Activated T-helper 1 cell treated with anti-CD3 and anti-CD28 coated beads, Interleukin-12 subunit alpha, Interleukin-12 subunit beta, Interleukin-2, Interleukin-4 antibody, amounts not matched to agents 30 ng/mL and 10 ng/mL and 1 ng/mL, durations not matched to agents 14 hours and 24 hours and 36 hours (primary cell): ENCODE results near the gene CALCOCO2. TPM values are rescaled to one million over a fixed set of nuclear protein-coding genes. Genes with fewer than 3 reads are reported as not detected.
A peak's percentile ranks its signal among the peaks of the same experiment; 100 is the strongest.
"Not testable (repeated sequence)": the region's sequence is repeated elsewhere in the genome, so short reads cannot be mapped to it uniquely, and the experiment has no call there.

Source experiments
- DNase-seq: peaks from one replicate; pipeline ENCODE4 v3.0.0; 2021; ENCODE audit warnings: low spot score
- H3K27ac Mint-ChIP-seq: one replicate; pipeline ENCODE4 v1.8.0; 2021; ENCODE audit warnings: mild to moderate bottlenecking, mixed read lengths
- H3K27me3 Mint-ChIP-seq: one replicate; pipeline ENCODE4 v1.8.0; 2022; ENCODE audit warnings: mild to moderate bottlenecking, moderate library complexity, mixed read lengths; ENCODE audit not compliant: insufficient read depth
- H3K36me3 Mint-ChIP-seq: one replicate; pipeline ENCODE4 v1.8.0; 2021; ENCODE audit warnings: low read depth, mixed read lengths
- H3K4me1 Mint-ChIP-seq: one replicate; pipeline ENCODE4 v1.8.0; 2021; ENCODE audit warnings: low read depth, mixed read lengths
- H3K4me3 Mint-ChIP-seq: one replicate; pipeline ENCODE4 v1.8.0; 2021; ENCODE audit warnings: mild to moderate bottlenecking, moderate library complexity, mixed read lengths
- H3K9me3 Mint-ChIP-seq: one replicate; pipeline ENCODE4 v1.8.0; 2021; ENCODE audit warnings: mixed read lengths
- intact Hi-C: fragments of 100-400 bp; cut with micrococcal nuclease; formaldehyde crosslinking; loops from one replicate; pipeline ENCODE4 v1.15.1; 2024
- total RNA-seq: library from RNA; stranded (reverse); gene quantifications from 2 replicates; pipeline ENCODE4 v1.2.3, GENCODE V29; 2022

The CALCOCO2 gene
- total RNA-seq, 1 donor from 2014 or later, result 50.3 TPM

DNA sequence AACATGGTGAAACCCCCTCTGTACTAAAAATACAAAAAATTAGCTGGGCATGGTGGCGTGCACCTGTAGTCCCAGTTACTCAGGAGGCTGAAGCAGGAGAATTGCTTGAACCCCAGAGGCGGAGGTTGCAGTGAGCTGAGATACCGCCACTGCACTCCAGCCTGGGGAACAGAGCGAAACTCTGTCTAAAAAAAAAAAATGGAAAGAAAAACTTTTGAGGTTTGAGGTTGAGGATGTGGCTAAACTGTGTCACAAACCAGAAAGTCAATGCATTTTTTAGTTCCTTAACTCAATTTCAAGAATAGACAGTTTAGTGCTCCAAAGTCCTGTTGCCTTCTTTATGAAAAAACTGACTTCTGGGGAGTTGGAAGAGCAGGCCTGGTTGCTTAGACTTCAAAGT, 6.6 kb downstream of the CALCOCO2 start:
- intact Hi-C loops, result loop anchor here (10.0 kb wide), 1 partner anchor 1193 kb away; the partner anchor contains the start of gene KPNB1

DNA sequence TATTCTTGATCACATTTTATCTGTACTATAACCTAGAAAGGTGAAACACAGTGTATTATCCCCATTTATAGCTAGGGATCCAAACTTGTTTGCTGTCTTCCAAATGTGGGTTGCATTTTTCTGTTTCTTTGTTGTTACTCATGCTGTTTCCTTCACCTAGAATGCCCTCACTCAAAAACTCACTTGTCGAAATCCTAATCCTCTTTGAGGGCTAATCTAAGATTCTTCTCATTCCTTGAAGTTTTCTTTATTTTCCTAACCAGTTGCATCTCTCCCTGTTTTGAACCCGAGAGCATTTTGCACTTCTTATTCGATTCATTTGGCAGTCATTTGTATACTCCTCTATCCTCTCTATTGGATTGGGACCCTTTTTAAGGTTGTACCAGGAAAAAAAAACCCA, 9.6 kb downstream of the CALCOCO2 start:
- peaks cover 64% of the 10 kb centered on the region for H3K4me1 Mint-ChIP-seq
- intact Hi-C loops, result loop anchor here (2.0 to 5.0 kb wide), 2 partner anchors 33 to 502 kb away; no protein-coding TSS in a partner anchor
- no peak for DNase-seq
- peaks cover 31% of the 10 kb centered on the region for H3K36me3 Mint-ChIP-seq
- H3K4me3 Mint-ChIP-seq, result no peak overlapping the region
- H3K27ac Mint-ChIP-seq, result no peak overlapping the region
- H3K9me3 Mint-ChIP-seq, result no peaks in the 10 kb centered on the region
- H3K27me3 Mint-ChIP-seq, result peaks cover 2% of the 10 kb centered on the region

More for the DNA sequence above, 6.6 kb downstream of the CALCOCO2 start:
- not testable (repeated sequence) for H3K27me3 Mint-ChIP-seq, H3K9me3 Mint-ChIP-seq
- peak overlapping the region; percentile 81 for H3K27ac Mint-ChIP-seq
- H3K4me3 Mint-ChIP-seq, result peak overlapping the region; percentile 69
- H3K36me3 Mint-ChIP-seq, result peaks cover 29% of the 10 kb centered on the region
- peaks cover 85% of the 10 kb centered on the region for H3K4me1 Mint-ChIP-seq
- peak; percentile 45 for DNase-seq

DNA sequence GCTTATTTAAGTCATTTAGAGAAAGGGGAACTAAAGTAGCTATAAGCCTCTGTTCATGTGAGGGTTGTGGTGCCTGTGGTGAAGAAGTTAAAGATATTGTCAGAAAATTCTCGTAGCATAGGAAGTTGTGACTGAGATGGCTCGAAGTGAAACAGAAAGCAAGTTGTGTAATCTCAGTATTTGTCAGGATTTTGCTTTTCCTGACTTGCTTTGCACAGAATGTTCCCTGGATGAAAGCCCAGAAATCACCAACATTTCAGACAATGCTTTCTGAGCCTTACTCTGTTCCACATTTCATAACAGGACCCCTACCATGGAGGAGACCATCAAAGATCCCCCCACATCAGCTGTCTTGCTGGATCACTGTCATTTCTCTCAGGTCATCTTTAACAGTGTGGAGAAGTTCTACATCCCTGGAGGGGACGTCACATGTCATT, 10.6 kb downstream of the CALCOCO2 start:
- Mint-ChIP-seq H3K27me3 (peaks cover 2% of the 10 kb centered on the region), H3K27ac (peak overlapping the region; percentile 9), H3K9me3 (no peaks in the 10 kb centered on the region), H3K36me3 (peaks cover 25% of the 10 kb centered on the region), H3K4me1 (peaks cover 54% of the 10 kb centered on the region), H3K4me3 (peak overlapping the region; percentile 66)
- intact Hi-C loops, result loop anchor here (1.0 to 5.0 kb wide), 4 partner anchors 10 to 501 kb away; partner anchors contain the start of genes CALCOCO2 and TTLL6
- peak; percentile 54 for DNase-seq

DNA sequence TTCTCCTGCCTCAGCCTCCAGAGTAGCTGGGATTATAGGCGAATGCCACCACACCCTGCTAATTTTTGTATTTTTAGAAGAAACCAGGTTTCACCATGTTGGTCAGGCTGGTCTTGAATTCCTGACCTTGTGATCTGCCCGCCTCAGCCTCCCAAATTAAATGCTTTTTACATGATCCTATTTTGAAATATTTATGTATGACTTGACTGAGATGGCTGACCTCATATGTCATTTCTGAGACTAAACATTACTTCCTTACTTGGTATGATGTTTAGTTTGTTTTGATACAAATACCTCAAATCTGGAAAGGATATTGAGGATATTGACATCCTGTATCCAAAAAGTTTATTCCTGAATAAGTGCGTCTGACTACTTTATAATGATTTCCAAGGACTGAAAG, 11.9 kb downstream of the CALCOCO2 start:
- Mint-ChIP-seq H3K4me1 (peaks cover 40% of the 10 kb centered on the region), H3K27me3 (peaks cover 2% of the 10 kb centered on the region), H3K27ac (no peak overlapping the region), H3K36me3 (peaks cover 24% of the 10 kb centered on the region), H3K4me3 (no peak overlapping the region), H3K9me3 (no peaks in the 10 kb centered on the region)
- intact Hi-C loops, result loop anchor here (5.0 kb wide), 1 partner anchor 35 kb away; no protein-coding TSS in a partner anchor
- no peak for DNase-seq

DNA sequence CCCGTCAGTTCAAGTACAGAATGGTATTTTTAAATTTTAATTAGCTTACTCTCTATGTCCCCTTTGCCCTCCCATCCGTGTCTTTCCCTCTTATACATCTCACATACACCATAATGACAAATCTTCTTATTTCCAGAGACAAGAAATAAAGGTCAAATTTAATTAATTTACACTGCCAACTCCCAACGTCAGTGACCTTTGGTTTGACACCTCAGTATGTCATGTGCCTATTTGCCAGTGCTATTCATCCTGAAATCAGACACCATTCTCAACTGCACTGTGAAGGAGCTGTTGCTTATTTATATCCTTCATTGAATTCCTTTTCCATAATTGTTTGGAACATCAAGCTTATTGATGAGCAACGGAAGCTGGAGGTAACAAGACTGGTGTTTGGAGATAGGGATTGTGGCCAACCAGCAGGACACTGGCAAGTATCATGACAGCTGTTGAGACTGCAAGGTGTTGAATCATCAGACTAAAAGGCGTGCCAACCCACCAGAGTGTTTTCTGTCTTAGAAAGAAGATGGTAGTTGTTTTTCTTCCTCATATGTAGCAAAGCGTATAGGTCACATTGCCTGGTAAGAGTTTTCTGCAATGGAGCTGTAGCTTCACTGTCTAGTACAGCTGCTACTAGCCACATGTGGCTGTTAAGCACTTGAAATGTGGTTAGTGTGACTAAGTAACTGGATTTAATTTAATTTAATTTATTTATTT, 12.5 kb downstream of the CALCOCO2 start:
- intact Hi-C loops, result loop anchor here (5.0 kb wide), 1 partner anchor 36 kb away; no protein-coding TSS in a partner anchor
- H3K27ac Mint-ChIP-seq, result no peak overlapping the region
- H3K36me3 Mint-ChIP-seq, result peaks cover 29% of the 10 kb centered on the region
- H3K27me3 Mint-ChIP-seq, result peaks cover 2% of the 10 kb centered on the region
- no peak for DNase-seq
- H3K4me3 Mint-ChIP-seq, result no peak overlapping the region
- no peaks in the 10 kb centered on the region for H3K9me3 Mint-ChIP-seq
- peaks cover 35% of the 10 kb centered on the region for H3K4me1 Mint-ChIP-seq

DNA sequence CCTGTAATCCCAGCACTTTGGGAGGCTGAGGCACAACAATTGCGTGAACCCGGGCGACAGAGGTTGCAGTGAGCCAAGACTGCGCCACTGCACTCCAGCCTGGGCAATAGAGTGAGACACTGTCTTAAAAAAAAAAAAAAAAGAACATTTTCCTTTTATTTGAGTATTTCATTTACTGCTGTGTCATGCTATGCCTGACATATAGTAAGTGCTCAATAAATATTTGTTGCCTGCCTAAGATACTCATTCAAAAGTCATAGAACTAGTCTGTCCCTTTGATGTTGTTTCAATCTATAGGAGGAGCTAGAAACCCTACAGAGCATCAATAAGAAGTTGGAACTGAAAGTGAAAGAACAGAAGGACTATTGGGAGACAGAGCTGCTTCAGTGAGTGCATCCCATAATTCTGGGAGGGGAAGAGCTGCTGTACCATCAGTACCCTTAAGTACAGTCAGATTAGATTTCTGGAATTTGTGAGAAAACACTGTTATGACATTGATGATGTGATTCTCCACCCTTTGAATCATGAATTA, 20.0 kb downstream of the CALCOCO2 start:
- H3K27ac Mint-ChIP-seq, result peak overlapping the region; percentile 7
- no peak overlapping the region for H3K4me3 Mint-ChIP-seq
- H3K9me3 Mint-ChIP-seq, result no peaks in the 10 kb centered on the region
- intact Hi-C loops, result no loop called here
- H3K27me3 Mint-ChIP-seq, result no peaks in the 10 kb centered on the region
- DNase-seq, result no peak
- H3K36me3 Mint-ChIP-seq, result peaks cover 44% of the 10 kb centered on the region
- peaks cover 9% of the 10 kb centered on the region for H3K4me1 Mint-ChIP-seq

DNA sequence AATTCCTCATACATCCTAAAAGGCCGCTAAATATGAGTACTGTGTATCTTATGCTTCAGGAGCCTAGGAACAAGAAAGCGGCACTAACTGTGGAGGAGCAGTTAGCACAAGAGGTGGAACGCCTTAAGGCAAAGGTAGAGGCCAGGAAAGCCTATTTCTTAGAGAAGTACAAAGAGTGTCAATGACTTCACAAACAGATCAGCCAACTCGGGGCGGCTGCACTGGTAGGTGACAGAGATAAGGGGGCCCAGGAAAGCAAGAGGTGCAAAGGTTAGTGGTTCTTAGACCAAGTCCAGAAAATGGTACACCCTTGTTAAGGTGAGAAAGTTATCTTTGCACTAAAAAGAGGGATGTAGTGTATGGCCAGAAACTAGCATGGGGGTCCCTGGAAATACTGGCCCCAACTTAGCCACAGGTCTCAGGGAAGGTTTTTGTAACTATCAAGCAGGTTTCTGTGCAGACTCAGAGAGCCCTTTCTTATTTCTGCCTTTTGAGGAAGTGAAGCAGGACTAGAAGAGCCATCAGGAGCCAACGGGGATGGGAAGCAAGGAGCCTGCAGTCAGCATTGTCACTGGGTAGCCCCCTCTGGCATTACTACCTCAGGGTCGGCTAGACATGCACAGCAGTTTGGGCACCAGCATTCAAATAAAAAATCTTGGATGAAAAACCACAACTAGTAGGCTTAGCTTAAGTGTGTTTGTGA, 24.1 kb downstream of the CALCOCO2 start:
- Mint-ChIP-seq H3K36me3 (peaks cover 32% of the 10 kb centered on the region), H3K27me3 (no peaks in the 10 kb centered on the region), H3K27ac (no peak overlapping the region), H3K9me3 (no peaks in the 10 kb centered on the region), H3K4me1 (peaks cover 9% of the 10 kb centered on the region), H3K4me3 (no peak overlapping the region)
- intact Hi-C loops, result no loop called here
- no peak for DNase-seq

DNA sequence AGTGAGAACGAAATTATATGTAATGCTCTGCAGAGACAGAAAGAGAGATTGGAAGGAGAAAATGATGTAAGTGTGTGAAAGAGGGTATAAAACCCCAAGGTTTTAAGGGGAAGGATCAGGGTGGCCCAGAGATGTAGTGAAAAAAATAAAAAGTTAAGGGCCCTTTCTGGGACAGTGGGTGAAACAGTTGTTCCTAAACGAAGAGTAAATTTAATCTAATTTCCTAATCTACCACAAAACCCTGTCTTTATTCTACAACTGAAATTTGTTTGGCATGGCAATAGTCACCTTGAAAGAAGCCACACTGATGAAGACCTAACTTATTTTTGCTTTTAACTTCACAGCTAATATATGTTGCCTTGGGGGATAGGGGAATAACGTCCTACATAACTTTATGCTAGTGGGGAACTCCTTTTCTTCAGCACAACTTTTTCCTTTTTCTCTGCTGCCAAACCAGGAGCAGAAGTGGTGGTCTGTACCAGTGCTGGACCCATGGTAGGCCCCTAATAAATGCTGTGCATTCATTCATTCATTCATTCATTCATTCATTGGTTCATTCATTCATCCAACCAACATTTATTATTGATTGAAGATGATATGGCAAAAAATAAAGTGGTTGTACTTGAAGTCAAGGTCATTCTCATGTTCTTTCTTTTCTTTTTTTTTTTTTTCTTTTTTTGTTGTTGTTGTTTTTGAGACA, 25.4 kb downstream of the CALCOCO2 start:
- Mint-ChIP-seq H3K4me1 (peaks cover 2% of the 10 kb centered on the region), H3K27me3 (no peaks in the 10 kb centered on the region), H3K4me3 (no peak overlapping the region), H3K9me3 (no peaks in the 10 kb centered on the region), H3K27ac (peak overlapping the region; percentile 64), H3K36me3 (peaks cover 36% of the 10 kb centered on the region)
- intact Hi-C loops, result no loop called here
- DNase-seq, result no peak

DNA sequence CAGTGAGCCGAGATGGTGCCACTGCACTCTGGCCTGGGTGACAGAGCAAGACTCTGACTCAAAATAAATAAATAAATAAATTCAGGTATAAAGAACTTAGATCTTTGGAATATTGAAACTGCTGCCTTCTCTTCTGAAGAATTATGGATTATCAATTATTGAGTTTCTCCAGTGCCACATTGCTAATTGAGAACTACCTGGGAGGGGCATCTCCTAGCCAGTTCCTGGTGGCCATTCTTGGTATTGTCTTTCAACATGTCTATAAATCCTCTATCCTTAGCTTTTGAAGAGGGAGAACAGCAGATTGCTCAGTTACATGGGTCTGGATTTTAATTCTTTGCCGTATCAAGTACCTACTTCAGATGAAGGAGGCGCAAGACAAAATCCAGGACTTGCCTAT, 29.2 kb downstream of the CALCOCO2 start:
- no peak overlapping the region for H3K4me3 Mint-ChIP-seq
- no peaks in the 10 kb centered on the region for H3K27me3 Mint-ChIP-seq
- DNase-seq, result no peak
- peaks cover 43% of the 10 kb centered on the region for H3K36me3 Mint-ChIP-seq
- no peak overlapping the region for H3K27ac Mint-ChIP-seq
- intact Hi-C loops, result no loop called here
- no peaks in the 10 kb centered on the region for H3K4me1 Mint-ChIP-seq
- no peaks in the 10 kb centered on the region for H3K9me3 Mint-ChIP-seq

DNA sequence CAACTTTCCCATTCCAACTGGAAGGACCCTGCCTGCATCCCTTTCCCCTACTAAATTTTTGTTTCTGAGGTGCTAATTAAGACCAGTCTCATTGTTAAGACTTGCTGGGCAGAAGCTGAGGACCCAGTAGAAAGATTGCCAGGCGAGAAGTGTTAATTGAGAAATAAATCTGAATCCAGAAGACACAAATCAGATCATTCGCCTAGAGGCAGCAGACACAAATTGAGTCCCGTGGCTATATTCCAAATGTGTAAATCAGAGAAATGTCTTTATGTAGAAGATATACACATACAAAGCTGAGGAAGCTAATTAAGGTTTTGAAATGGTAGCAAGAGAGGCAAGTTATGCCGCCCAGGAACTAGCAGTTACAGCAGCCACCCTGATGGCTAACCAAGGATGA, 29.6 kb downstream of the CALCOCO2 start:
- Mint-ChIP-seq H3K36me3 (peaks cover 40% of the 10 kb centered on the region), H3K27me3 (no peaks in the 10 kb centered on the region), H3K4me3 (no peak overlapping the region), H3K9me3 (no peaks in the 10 kb centered on the region), H3K4me1 (no peaks in the 10 kb centered on the region), H3K27ac (no peak overlapping the region)
- intact Hi-C loops, result no loop called here
- DNase-seq, result no peak

DNA sequence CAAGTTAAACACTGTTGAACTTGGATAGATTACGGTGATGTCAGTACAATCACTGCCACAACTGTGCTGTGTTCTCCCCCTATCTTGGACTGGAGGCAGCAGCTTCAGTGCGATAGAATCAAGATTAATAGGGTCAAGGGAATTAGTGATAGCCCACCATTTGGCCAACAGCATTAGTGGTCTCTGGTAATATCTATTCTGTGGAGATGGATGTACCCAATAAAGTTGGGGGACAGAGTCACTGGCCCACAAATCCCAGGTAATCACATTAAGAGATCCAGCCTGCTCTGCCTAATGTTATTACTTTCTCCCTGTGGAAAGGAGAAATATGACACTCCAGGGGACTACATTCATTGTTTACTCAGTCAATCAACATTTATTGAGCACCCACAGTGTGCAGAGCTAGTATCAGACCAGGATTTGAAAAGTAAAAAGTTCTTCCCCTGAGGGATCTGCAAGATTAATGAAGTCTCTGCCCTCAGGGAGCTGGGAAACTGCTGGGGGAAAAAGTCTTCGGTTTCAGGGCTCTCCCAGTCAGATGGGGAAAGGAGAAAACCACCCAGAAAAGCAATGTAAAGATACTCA, 38.2 kb downstream of the CALCOCO2 start:
- no peak for DNase-seq
- Mint-ChIP-seq H3K4me3 (no peak overlapping the region), H3K36me3 (peaks cover 15% of the 10 kb centered on the region), H3K4me1 (no peaks in the 10 kb centered on the region), H3K9me3 (no peaks in the 10 kb centered on the region), H3K27ac (no peak overlapping the region), H3K27me3 (peaks cover 3% of the 10 kb centered on the region)
- intact Hi-C loops, result no loop called here

DNA sequence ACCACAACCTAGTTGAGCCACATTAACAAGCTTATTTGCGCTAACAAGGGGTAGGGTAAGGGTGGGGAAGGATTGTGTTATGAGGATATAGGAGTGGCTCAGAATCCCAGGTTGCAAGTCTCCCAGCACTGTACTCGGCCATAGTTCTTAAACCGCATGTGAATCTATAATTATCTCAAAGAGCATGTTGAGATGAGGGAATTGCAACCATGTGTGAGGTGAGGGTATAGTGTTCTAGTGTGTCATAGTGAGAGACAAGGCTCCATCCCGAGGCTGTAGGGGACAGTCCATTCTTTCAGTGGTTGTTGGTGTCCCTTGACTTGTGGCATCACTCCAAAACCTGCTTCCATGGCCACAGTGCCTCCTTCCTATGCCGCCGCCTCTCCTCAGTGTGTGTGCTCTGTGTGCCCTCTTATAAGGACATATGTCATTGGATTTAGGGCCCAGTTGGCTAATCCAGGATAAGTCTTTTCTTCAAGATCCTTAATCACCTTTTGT, 39.0 kb downstream of the CALCOCO2 start:
- peaks cover 4% of the 10 kb centered on the region for H3K27me3 Mint-ChIP-seq
- no peaks in the 10 kb centered on the region for H3K4me1 Mint-ChIP-seq
- no peak overlapping the region for H3K4me3 Mint-ChIP-seq
- DNase-seq, result no peak
- H3K36me3 Mint-ChIP-seq, result peaks cover 8% of the 10 kb centered on the region
- H3K9me3 Mint-ChIP-seq, result no peaks in the 10 kb centered on the region
- H3K27ac Mint-ChIP-seq, result no peak overlapping the region
- intact Hi-C loops, result no loop called here
